ENCODE measurements around the gene PLRG1. TPM values are rescaled to one million over a fixed set of nuclear protein-coding genes. Genes with fewer than 3 reads are reported as not detected.

The PLRG1 gene
- total RNA-seq, 4 donors from 2014 or later: 23.4 to 68.5 (median 42.4) TPM

DNA sequence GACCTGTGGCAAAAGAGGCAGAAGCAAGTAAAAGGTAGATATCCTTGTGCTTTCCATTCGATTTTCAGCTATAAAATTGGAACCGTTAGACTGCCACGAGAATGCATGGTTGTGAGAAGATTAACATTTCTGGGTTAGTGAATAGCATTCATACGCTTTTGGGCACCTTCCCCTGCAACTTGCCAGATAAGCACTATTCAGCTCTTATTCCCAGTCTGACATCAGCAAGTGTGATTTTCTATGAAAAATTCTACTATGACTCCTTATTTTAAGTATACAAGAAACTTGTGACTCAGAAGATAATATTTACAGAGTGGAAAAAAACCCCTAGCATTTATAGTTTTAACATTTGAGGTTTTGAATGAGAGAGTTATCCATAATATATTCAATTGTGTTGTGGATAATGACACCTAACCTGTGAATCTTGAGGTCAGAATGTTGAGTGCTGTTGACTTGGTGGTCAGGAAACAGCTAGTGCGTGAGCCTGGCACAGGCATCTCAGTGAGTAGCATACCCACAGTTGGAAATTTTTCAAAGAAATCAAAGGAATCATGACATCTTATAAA, 16.5 kb upstream of the PLRG1 start:
- TF ChIP-seq POLR2A (IDR thresholded peaks at IDR 0.05) (no peak), CTCF (IDR thresholded peaks at IDR 0.05) (no peak)
- no peaks in the 10 kb centered on the region for H3K27me3 ChIP-seq
- H3K4me3 ChIP-seq: no peak overlapping the region
- H3K9me3 ChIP-seq: no peaks in the 10 kb centered on the region
- no peak overlapping the region for H3K27ac ChIP-seq
- DNase-seq: no peak
- no peaks in the 10 kb centered on the region for H3K4me1 ChIP-seq
- no peaks in the 10 kb centered on the region for H3K36me3 ChIP-seq

- no peaks in the 10 kb centered on the region for H3K27me3 ChIP-seq
- no peaks in the 10 kb centered on the region for H3K9me3 ChIP-seq
- no peaks in the 10 kb centered on the region for H3K36me3 ChIP-seq
- H3K27ac ChIP-seq: no peak overlapping the region
- no peak overlapping the region for H3K4me3 ChIP-seq
- no peaks in the 10 kb centered on the region for H3K4me1 ChIP-seq
- no peak for TF ChIP-seq POLR2A (IDR thresholded peaks at IDR 0.05)
- TF ChIP-seq CTCF (IDR thresholded peaks at IDR 0.05): no peak
- DNase-seq: no peak
These were observed 15.5 kb upstream of the PLRG1 start for GRCh38 chr4:154565704-154566103.

DNA sequence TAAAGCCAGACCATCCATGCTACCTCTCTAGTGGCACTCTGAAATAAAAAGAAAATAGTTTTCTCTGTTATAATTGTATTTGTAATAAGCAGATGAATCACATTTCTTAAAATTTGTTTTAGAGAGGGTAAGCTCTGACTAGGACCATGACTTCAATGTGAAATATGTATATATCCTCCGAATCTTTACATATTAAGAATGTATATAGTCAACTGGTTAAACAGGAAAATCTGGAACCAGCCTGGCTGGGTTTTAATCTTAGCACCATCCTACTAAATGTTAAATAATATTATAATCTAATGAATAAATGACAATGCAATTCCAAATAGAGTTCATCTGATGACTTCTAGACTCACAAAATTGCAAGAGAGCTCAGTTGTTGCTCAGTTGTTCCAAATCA, 14.1 kb upstream of the PLRG1 start:
- H3K36me3 ChIP-seq: no peaks in the 10 kb centered on the region
- H3K4me1 ChIP-seq: no peaks in the 10 kb centered on the region
- no peaks in the 10 kb centered on the region for H3K9me3 ChIP-seq
- no peaks in the 10 kb centered on the region for H3K27me3 ChIP-seq
- DNase-seq: no peak
- H3K27ac ChIP-seq: no peak overlapping the region
- H3K4me3 ChIP-seq: no peak overlapping the region
- no peak for TF ChIP-seq POLR2A (IDR thresholded peaks at IDR 0.05)
- no peak for TF ChIP-seq CTCF (IDR thresholded peaks at IDR 0.05)

DNA sequence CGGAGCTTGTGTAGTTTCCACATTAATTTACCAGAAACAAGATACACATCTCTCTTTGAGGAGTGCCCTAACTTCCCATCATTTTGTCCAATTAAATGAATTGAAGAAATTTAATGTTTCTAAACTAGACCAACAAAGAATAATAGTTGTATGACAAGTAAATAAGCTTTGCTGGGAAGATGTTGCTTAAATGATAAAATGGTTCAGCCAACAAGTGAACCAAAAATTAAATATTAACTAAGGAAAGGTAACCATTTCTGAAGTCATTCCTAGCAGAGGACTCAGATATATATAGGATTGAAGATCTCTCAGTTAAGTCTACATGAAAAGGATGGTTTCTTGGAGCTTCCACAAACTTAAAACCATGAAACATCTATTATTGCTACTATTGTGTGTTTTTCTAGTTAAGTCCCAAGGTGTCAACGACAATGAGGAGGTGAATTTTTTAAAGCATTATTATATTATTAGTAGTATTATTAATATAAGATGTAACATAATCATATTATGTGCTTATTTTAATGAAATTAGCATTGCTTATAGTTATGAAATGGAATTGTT, 12.6 kb upstream of the PLRG1 start, which contains the start of gene FGB:
Gene FGB, plus strand, starts transcription at position 315 of the 558 bp plus-strand sequence. Its CDS starts 8 bp downstream, at position 323.
- H3K4me1 ChIP-seq: no peaks in the 10 kb centered on the region
- no peak within 1 kb of the TSS for H3K4me3 ChIP-seq
- H3K9me3 ChIP-seq: no peaks in the 10 kb centered on the region
- H3K27me3 ChIP-seq: no peaks in the 10 kb centered on the region
- TF ChIP-seq POLR2A (IDR thresholded peaks at IDR 0.05) (no peak), CTCF (IDR thresholded peaks at IDR 0.05) (no peak)
- H3K36me3 ChIP-seq: no peaks in the 10 kb centered on the region
- no peak within 1 kb of the TSS for H3K27ac ChIP-seq
- no peak for DNase-seq

DNA sequence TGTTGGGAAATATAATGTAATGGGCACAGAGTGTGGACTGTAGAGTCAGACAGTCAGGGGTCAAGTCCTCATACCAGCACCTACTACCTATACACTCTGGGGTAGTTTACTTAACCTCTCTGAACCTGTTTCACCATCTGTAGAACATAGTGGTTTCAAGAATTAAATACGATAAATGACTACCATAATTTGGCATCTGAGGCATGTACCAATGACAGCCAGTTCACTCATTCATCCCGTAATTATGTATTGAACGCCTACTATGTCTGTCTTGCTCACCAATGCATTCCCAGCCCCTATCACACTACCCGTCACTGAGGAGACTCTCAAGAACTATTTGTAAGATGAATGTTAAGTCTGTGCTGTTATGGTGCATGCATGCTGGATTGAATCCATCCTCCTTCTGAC, 10.6 kb upstream of the PLRG1 start:
- DNase-seq: no peak
- TF ChIP-seq CTCF (IDR thresholded peaks at IDR 0.05): no peak
- TF ChIP-seq POLR2A (IDR thresholded peaks at IDR 0.05): no peak
- Histone ChIP-seq H3K27me3 (no peaks in the 10 kb centered on the region), H3K27ac (no peak overlapping the region), H3K4me3 (no peak overlapping the region), H3K4me1 (no peaks in the 10 kb centered on the region), H3K9me3 (no peaks in the 10 kb centered on the region), H3K36me3 (no peaks in the 10 kb centered on the region)
